K562 (cell line): ENCODE results near the gene KIF5A.

ENCODE experiments used
- CTCF ChIP-seq, 3 experiments: IDR thresholded peaks in 2 of 3; conservative IDR thresholded peaks in 1 of 3; 2 replicates each; pipeline ENCODE4 v1.5.1; 2011 to 2012; ENCODE audit warnings: low read length in 3 of 3, mild to moderate bottlenecking in 3 of 3, control low read depth in 2 of 3, improper control_type of control experiment in 1 of 3, inconsistent platforms in 1 of 3, low read depth in 1 of 3, mixed read lengths in 1 of 3, moderate library complexity in 1 of 3; ENCODE audit not compliant: insufficient read depth in 2 of 3
- GTF2A2 ChIP-seq: IDR thresholded peaks from 2 replicates; pipeline ENCODE4 v1.6.1; 2016; ENCODE audit warnings: mild to moderate bottlenecking, missing genetic modification characterization, missing compliant biosample characterization
- GTF3C2 ChIP-seq: IDR thresholded peaks from 3 replicates; pipeline ENCODE4 v1.6.1; 2011; ENCODE audit warnings: borderline replicate concordance, mild to moderate bottlenecking, moderate library complexity; ENCODE audit not compliant: insufficient read length; ENCODE audit errors: extremely low read depth
- HNRNPL ChIP-seq: fragments of 200-400 bp; formaldehyde crosslinking; IDR thresholded peaks from 2 replicates; pipeline ENCODE4 v1.6.1; 2017; ENCODE audit warnings: low read depth, mild to moderate bottlenecking, low read length
- KDM5B ChIP-seq: fragments of 200-600 bp; sonication (generic); IDR thresholded peaks from 2 replicates; pipeline ENCODE4 v1.6.1; 2012; ENCODE audit warnings: low read depth, mild to moderate bottlenecking, moderate library complexity, low read length, control low read depth, inconsistent platforms; ENCODE audit not compliant: insufficient replicate concordance
- NFYB ChIP-seq: IDR thresholded peaks from 2 replicates; pipeline ENCODE4 v1.6.1; 2011; ENCODE audit warnings: mild to moderate bottlenecking, moderate library complexity; ENCODE audit not compliant: insufficient read length; ENCODE audit errors: extremely low read depth
- PML ChIP-seq: IDR thresholded peaks from 2 replicates; pipeline ENCODE4 v1.6.1; 2012; ENCODE audit warnings: low read length, inconsistent platforms
- POLR2A ChIP-seq: fragments of 450-650 bp; conservative IDR thresholded peaks from 2 replicates; pipeline ENCODE4 v1.6.1; 2016
- POLR2AphosphoS5 ChIP-seq: IDR thresholded peaks from 2 replicates; pipeline ENCODE4 v1.6.1; 2011; ENCODE audit warnings: mild to moderate bottlenecking, low read depth, low read length, moderate library complexity; ENCODE audit not compliant: control insufficient read depth, insufficient read depth
- SIRT6 ChIP-seq: IDR thresholded peaks from one replicate; pipeline ENCODE4 v1.6.1; 2012; ENCODE audit warnings: low read depth, mild to moderate bottlenecking, control low read depth, inconsistent platforms, low read length, moderate library complexity
- TOE1 ChIP-seq, 2 experiments: fragments of 450-650 bp in 1 of 2; sonication (generic) in 1 of 2; formaldehyde crosslinking in 1 of 2; IDR thresholded peaks; 2 replicates each; pipeline versions ENCODE4 v1.7.1 to v1.8.0; 2016 to 2022; ENCODE audit warnings: borderline replicate concordance in 2 of 2, mild to moderate bottlenecking in 2 of 2, antibody characterized with exemption in 1 of 2, inconsistent platforms in 1 of 2, low read depth in 1 of 2, missing genetic modification reagents in 1 of 2, moderate library complexity in 1 of 2
- ZNF76 ChIP-seq: fragments of 250-450 bp; sonication (Bioruptor Pico); IDR thresholded peaks from 2 replicates; pipeline ENCODE4 v1.4.0; 2020; ENCODE audit warnings: mild to moderate bottlenecking, moderate library complexity, borderline replicate concordance
- TF ChIP-seq, protein P1 (sequence below), 2 experiments: IDR thresholded peaks; 2 replicates each; pipeline ENCODE4 v1.6.1; 2012; ENCODE audit warnings: improper control_type of control experiment in 2 of 2, low read depth in 2 of 2, low read length in 2 of 2, borderline replicate concordance in 1 of 2

- TF ChIP-seq PML, result no peak
- TF ChIP-seq GTF2A2 (tag), result no peak
- TF ChIP-seq, protein P1, sequence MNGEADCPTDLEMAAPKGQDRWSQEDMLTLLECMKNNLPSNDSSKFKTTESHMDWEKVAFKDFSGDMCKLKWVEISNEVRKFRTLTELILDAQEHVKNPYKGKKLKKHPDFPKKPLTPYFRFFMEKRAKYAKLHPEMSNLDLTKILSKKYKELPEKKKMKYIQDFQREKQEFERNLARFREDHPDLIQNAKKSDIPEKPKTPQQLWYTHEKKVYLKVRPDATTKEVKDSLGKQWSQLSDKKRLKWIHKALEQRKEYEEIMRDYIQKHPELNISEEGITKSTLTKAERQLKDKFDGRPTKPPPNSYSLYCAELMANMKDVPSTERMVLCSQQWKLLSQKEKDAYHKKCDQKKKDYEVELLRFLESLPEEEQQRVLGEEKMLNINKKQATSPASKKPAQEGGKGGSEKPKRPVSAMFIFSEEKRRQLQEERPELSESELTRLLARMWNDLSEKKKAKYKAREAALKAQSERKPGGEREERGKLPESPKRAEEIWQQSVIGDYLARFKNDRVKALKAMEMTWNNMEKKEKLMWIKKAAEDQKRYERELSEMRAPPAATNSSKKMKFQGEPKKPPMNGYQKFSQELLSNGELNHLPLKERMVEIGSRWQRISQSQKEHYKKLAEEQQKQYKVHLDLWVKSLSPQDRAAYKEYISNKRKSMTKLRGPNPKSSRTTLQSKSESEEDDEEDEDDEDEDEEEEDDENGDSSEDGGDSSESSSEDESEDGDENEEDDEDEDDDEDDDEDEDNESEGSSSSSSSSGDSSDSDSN (IDR thresholded peaks at IDR 0.05; ENCODE audit: borderline replicate concordance in 1 of 2, low read depth in 2 of 2, low read length in 2 of 2), result no peak
- no peak for TF ChIP-seq CTCF (IDR thresholded peaks at IDR 0.05 in 2 of 3, conservative IDR thresholded peaks at IDR 0.05 in 1 of 3; ENCODE audit: insufficient read depth in 2 of 3, low read depth in 1 of 3, low read length in 3 of 3)
- no peak for TF ChIP-seq GTF3C2
- no peak for TF ChIP-seq HNRNPL
- no peak for TF ChIP-seq POLR2A
- TF ChIP-seq SIRT6, result no peak
- no peak for TF ChIP-seq ZNF76 (CRISPR knock-in tag)
- no peak for TF ChIP-seq POLR2AphosphoS5
- TF ChIP-seq KDM5B, result no peak
- no peak for TF ChIP-seq TOE1 (IDR thresholded peaks at IDR 0.05; ENCODE audit: borderline replicate concordance)
- no peak for TF ChIP-seq TOE1 (CRISPR knock-in tag; IDR thresholded peaks at IDR 0.05; ENCODE audit: borderline replicate concordance, low read depth)
- TF ChIP-seq NFYB, result no peak
Measured at GRCh38 chr12:57613427-57614109, 63.7 kb downstream of the KIF5A start.
